GM12873 (cell line): ENCODE data around the gene ZNF225.

ENCODE experiments used
- TF ChIP-seq, protein P1 (sequence below): IDR thresholded peaks from 2 replicates; pipeline ENCODE4 v1.5.1; 2012; ENCODE audit warnings: low read depth, mild to moderate bottlenecking, moderate library complexity, low read length, control low read depth; ENCODE audit not compliant: insufficient read depth; ENCODE audit errors: missing control alignments

ZNF225 gene

DNA sequence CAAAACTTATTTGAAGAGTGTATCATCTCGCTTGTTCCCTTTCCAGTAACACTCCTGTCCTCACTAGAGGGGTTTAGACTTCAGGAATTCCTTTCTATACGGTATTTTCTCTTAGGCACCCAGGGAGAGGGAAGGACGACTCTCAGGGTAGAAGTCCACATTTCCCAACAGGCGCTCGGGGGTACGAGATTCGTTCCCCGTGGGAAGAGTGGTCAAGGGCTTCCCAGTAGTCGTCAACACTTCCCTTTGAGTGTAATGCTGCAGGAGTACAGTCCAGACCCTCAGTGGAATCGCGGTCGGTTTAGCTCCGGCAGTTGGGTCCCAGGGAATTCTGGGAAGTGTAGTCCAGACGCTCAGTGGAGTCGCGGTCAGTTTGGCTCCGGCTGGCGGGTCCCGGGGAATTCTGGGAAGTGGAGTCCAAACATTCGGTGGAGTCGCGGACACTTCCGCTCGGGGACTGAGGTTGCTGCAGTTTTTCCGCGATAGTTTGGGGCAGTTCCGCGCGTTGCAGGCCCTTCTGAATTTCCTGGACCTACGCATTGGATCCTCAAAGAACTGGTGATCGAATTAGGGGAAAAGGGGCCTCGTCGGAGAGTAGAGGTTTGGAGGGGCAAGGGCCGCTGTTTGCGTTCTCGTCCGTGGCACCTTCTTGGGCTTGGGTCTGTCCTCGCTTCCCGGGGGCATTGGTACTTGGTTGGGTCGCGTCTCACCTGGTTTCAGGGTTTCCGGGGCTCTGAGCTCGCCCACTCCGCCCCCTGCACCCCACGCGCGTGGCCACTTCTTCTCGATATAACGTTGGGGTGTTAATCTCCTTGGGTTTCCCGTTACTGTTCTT, 19.1 kb upstream of the ZNF225 start, which contains the start of gene ZNF224:
ZNF224 (plus strand) TSS at position 431 of the 835 bp plus-strand sequence. CDS start 3,513 bp downstream, outside the sequence.
- TF ChIP-seq, protein P1, sequence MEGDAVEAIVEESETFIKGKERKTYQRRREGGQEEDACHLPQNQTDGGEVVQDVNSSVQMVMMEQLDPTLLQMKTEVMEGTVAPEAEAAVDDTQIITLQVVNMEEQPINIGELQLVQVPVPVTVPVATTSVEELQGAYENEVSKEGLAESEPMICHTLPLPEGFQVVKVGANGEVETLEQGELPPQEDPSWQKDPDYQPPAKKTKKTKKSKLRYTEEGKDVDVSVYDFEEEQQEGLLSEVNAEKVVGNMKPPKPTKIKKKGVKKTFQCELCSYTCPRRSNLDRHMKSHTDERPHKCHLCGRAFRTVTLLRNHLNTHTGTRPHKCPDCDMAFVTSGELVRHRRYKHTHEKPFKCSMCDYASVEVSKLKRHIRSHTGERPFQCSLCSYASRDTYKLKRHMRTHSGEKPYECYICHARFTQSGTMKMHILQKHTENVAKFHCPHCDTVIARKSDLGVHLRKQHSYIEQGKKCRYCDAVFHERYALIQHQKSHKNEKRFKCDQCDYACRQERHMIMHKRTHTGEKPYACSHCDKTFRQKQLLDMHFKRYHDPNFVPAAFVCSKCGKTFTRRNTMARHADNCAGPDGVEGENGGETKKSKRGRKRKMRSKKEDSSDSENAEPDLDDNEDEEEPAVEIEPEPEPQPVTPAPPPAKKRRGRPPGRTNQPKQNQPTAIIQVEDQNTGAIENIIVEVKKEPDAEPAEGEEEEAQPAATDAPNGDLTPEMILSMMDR = no peak

DNA sequence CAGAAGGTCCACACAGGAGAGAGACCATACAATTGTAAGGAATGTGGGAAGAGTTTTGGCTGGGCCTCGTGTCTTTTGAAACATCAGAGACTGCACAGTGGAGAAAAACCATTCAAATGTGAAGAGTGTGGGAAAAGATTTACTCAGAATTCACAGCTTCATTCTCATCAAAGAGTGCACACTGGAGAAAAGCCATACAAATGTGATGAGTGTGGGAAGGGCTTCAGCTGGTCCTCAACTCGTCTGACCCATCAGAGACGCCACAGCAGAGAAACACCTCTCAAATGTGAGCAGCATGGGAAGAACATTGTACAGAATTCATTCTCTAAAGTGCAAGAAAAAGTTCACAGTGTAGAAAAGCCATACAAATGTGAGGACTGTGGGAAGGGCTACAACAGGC, 5.4 kb upstream of the ZNF225 start:
- TF ChIP-seq, protein P1 = no peak

DNA sequence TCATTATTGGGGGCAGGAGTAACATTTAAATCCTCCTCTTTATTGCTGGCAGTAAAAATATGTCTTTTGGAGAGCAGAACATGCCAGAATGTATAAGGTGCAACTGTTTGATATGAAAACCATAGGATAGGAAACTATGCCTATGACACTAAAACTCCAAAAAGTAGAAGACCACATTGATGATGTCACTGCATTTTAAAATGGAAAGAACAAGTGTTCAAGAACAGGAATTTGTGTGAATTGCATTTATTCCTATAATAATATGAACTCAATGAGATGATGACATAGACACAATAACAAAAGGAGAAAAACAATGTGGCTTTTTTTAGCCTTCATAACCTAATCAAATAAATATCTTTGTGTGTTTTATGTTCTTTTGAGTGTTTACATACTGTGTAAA, 3.7 kb upstream of the ZNF225 start:
- TF ChIP-seq, protein P1 = no peak

DNA sequence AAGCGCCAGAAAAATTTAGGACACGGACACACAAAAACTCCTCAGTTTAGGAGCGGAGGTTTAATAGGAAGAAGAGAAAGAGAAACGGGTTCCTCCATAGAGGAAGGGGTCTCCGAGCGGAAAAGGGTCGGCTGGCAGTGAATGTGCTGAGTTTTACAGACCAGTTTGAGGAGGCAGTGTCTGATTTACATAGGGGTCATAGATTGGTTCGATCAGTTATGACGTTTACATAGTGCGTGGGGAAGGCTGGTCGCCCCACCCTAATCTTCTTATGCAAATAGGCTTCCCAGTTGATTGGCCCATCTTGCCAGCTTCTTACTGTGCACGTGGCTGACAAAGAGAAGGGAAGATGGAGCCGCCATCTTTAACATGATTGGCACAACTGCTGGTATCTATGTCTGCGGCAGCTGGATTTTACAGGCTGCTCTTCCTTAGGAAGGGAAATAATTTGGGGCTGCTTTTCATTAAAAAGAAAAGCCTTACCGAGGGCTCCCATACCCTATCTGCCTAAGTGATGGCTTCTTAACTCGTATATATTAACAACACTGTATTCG, 1.2 kb upstream of the ZNF225 start:
- TF ChIP-seq, protein P1 = no peak

DNA sequence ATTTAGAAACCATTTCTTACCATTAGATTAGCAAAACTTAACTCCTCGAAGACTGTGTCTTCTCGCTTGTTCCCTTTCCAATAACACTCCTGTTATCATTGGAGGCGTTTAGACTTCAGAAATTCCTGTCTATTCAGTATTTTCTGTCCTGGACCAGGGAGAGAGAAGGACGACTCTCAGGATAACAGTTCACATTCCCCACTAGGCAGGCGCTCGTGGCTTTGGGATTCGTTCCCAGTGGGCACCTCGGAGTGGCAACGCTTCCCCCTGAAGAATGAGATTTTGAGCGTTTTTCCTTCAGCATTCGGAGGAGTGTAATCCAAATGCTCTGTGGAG, 429 bp upstream of the ZNF225 start:
- TF ChIP-seq, protein P1 = no peak

DNA sequence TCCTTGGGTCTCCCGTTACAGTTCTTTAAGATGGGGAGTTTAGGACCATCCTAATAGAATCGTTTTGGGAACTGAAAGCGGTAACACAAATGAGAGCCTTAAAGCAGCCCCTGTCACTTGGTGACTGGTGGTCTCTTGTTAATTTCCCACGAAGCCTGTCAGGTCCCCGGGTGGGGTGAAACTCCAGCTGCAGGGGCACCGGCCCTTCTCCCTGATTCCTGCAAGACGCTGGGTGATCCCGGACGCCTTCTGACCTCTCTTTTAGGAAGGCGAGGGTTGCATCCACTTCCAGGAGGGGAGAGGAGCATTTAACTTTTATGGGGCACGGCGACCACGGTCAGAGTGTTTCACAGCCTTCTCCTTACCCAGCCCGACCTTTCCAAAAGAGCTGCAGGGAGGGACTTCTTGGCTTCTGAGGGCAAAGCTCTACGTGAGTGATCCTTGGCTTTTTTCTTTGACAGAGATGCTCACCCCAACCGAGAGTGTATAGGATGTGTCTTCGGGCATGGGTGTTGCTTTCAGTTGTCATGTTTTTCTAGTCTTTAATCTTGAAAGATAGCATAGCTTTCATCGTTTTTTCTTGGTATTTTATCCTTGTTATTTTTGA, 688 bp downstream of the ZNF225 start:
- TF ChIP-seq, protein P1 = no peak

DNA sequence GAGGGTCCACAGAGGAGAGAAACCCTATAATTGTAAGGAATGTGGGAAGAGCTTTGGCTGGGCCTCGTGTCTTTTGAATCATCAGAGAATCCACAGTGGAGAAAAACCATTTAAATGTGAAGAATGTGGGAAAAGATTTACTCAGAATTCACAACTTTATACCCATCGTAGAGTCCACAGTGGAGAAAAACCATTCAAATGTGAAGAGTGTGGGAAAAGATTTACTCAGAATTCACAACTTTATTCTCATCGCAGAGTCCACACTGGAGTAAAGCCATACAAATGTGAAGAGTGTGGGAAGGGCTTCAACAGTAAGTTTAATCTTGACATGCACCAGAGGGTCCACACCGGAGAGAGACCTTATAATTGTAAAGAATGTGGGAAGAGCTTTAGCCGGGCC, 18.8 kb downstream of the ZNF225 start:
- TF ChIP-seq, protein P1 = no peak
